Measurements from ENCODE around the gene GPRC5B.

Gene GPRC5B

DNA sequence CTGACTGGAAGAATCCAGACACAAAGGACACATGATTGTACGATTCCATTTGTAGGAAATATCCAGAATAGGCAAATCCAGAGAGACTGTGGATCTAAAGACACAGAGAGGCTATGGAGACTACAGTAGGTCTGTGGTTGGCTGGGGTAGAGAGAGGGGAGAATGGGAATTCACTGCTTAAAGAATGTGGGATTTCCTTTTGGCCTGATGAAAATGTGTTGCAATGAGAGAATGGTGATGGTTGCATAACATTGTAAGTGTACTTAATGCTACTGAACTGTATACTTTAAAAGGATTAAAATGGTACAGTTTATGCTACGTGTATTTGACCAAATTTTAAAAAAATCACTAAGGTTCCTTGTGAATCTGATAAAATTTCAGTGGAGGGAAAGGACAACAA is 62.1 kb downstream of the GPRC5B start:
- H3K36me3 ChIP-seq (ENCODE audit: control insufficient read depth, insufficient read depth, low read length): no peaks in the 10 kb centered on the region
- H3K4me1 ChIP-seq (ENCODE audit: control insufficient read depth, insufficient read depth, low read length, poor library complexity, severe bottlenecking): no peaks in the 10 kb centered on the region
- H3K27me3 ChIP-seq (replicated peaks; ENCODE audit: control insufficient read depth, insufficient read depth, low read length, poor library complexity, severe bottlenecking): no peaks in the 10 kb centered on the region
- DNase-seq: no peak
- no peak overlapping the region for H3K27ac ChIP-seq (ENCODE audit: insufficient read depth, low read length, poor library complexity, severe bottlenecking)
- no peak overlapping the region for H3K4me3 ChIP-seq (ENCODE audit: insufficient read depth, low read depth, low read length, poor library complexity, severe bottlenecking)
- H3K9me3 ChIP-seq (ENCODE audit: control insufficient read depth, low read length): no peaks in the 10 kb centered on the region

DNA sequence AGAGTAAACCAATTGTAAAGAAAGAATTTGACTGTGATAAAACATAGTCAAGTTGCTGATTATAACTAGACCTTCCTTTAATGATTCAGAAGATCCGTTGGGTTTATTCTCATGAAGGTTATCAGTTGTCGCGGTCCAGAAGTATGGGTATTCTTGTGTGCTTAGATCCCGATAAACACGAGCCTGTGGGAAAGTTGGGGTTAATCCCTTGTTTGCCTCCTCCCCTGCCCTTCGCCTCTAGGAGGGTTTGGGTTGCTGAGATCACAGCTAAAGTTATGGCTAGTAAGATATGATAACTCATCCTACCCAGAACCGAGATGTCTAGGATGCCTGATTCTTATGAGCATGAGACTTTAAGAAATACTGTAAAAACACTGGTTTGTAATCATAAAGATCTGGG is 66.8 kb downstream of the GPRC5B start:
- DNase-seq: no peak
- Histone ChIP-seq H3K4me1 (ENCODE audit: control insufficient read depth, insufficient read depth, low read length, poor library complexity, severe bottlenecking) (no peaks in the 10 kb centered on the region), H3K27ac (ENCODE audit: insufficient read depth, low read length, poor library complexity, severe bottlenecking) (no peak overlapping the region), H3K27me3 (replicated peaks; ENCODE audit: control insufficient read depth, insufficient read depth, low read length, poor library complexity, severe bottlenecking) (no peaks in the 10 kb centered on the region), H3K9me3 (ENCODE audit: control insufficient read depth, low read length) (no peaks in the 10 kb centered on the region), H3K36me3 (ENCODE audit: control insufficient read depth, insufficient read depth, low read length) (no peaks in the 10 kb centered on the region), H3K4me3 (ENCODE audit: insufficient read depth, low read depth, low read length, poor library complexity, severe bottlenecking) (no peak overlapping the region)

DNA sequence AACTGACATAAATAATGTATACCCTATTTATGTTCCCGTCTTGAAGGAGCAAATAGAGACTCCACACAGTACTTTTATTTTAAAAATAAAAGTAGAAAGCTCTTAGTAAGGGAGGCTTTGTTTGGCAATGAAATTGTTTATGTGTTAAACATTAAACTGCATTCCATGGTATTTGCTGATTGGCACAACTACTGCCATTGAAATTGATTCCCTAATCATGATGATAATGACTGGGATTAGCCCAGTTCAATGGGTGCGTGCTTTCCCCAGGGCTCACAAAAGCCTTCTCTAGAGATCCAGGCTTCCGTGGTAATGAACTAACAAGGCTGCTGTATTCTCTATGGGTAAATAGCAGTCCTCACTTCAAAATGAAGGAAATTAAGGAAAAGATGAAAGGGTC is 67.5 kb downstream of the GPRC5B start:
- H3K27me3 ChIP-seq (replicated peaks; ENCODE audit: control insufficient read depth, insufficient read depth, low read length, poor library complexity, severe bottlenecking): no peaks in the 10 kb centered on the region
- DNase-seq: no peak
- H3K9me3 ChIP-seq (ENCODE audit: control insufficient read depth, low read length): no peaks in the 10 kb centered on the region
- H3K27ac ChIP-seq (ENCODE audit: insufficient read depth, low read length, poor library complexity, severe bottlenecking): no peak overlapping the region
- no peaks in the 10 kb centered on the region for H3K4me1 ChIP-seq (ENCODE audit: control insufficient read depth, insufficient read depth, low read length, poor library complexity, severe bottlenecking)
- no peaks in the 10 kb centered on the region for H3K36me3 ChIP-seq (ENCODE audit: control insufficient read depth, insufficient read depth, low read length)
- H3K4me3 ChIP-seq (ENCODE audit: insufficient read depth, low read depth, low read length, poor library complexity, severe bottlenecking): no peak overlapping the region

DNA sequence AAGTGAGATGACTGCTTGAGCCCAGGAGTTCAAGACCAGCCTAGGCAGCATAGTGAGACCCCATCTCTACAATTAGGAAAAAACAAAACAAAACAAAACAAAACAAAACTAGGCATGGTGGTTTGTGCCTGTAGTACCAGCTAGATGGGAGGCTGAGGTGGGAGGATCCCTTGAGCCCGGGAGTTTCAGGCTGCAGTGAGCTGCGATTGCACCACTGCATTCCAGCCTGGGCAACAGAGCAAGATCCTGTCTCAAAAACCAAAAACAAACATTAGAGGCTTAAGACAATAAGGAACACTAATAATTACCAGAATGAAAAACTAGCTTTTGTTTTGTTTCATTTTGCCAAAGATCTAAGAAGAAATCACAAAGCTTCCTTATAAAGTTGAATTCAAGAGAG is 69.2 kb downstream of the GPRC5B start:
- H3K27ac ChIP-seq (ENCODE audit: insufficient read depth, low read length, poor library complexity, severe bottlenecking): no peak overlapping the region

DNA sequence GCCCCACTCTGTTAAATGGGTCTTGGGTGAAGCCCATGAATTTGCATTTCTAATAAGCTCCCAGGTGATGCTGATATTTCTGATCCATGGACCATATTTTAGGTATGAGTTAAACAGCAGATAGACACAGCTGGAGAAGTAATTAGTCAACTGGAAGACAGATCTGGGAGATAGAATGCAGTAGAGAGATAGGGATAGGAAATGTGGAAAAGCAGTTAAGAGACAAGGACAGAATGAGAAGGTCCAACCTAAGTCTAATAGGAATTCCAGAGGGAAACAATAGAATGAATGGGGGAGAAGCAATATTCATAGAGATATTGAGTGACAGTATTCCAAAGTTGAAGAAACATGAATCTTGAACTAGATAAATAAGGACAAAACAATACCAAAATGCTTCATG is 71.7 kb downstream of the GPRC5B start:
- no peak for DNase-seq
- Histone ChIP-seq H3K9me3 (ENCODE audit: control insufficient read depth, low read length) (no peaks in the 10 kb centered on the region), H3K4me1 (ENCODE audit: control insufficient read depth, insufficient read depth, low read length, poor library complexity, severe bottlenecking) (no peaks in the 10 kb centered on the region), H3K36me3 (ENCODE audit: control insufficient read depth, insufficient read depth, low read length) (no peaks in the 10 kb centered on the region), H3K27ac (ENCODE audit: insufficient read depth, low read length, poor library complexity, severe bottlenecking) (no peak overlapping the region), H3K27me3 (replicated peaks; ENCODE audit: control insufficient read depth, insufficient read depth, low read length, poor library complexity, severe bottlenecking) (no peaks in the 10 kb centered on the region), H3K4me3 (ENCODE audit: insufficient read depth, low read depth, low read length, poor library complexity, severe bottlenecking) (no peak overlapping the region)

More for the DNA sequence above, 69.2 kb downstream of the GPRC5B start:
- no peaks in the 10 kb centered on the region for H3K36me3 ChIP-seq (ENCODE audit: control insufficient read depth, insufficient read depth, low read length)
- H3K4me3 ChIP-seq (ENCODE audit: insufficient read depth, low read depth, low read length, poor library complexity, severe bottlenecking): no peak overlapping the region
- DNase-seq: no peak
- H3K27me3 ChIP-seq (replicated peaks; ENCODE audit: control insufficient read depth, insufficient read depth, low read length, poor library complexity, severe bottlenecking): no peaks in the 10 kb centered on the region
- H3K9me3 ChIP-seq (ENCODE audit: control insufficient read depth, low read length): no peaks in the 10 kb centered on the region
- H3K4me1 ChIP-seq (ENCODE audit: control insufficient read depth, insufficient read depth, low read length, poor library complexity, severe bottlenecking): no peaks in the 10 kb centered on the region

DNA sequence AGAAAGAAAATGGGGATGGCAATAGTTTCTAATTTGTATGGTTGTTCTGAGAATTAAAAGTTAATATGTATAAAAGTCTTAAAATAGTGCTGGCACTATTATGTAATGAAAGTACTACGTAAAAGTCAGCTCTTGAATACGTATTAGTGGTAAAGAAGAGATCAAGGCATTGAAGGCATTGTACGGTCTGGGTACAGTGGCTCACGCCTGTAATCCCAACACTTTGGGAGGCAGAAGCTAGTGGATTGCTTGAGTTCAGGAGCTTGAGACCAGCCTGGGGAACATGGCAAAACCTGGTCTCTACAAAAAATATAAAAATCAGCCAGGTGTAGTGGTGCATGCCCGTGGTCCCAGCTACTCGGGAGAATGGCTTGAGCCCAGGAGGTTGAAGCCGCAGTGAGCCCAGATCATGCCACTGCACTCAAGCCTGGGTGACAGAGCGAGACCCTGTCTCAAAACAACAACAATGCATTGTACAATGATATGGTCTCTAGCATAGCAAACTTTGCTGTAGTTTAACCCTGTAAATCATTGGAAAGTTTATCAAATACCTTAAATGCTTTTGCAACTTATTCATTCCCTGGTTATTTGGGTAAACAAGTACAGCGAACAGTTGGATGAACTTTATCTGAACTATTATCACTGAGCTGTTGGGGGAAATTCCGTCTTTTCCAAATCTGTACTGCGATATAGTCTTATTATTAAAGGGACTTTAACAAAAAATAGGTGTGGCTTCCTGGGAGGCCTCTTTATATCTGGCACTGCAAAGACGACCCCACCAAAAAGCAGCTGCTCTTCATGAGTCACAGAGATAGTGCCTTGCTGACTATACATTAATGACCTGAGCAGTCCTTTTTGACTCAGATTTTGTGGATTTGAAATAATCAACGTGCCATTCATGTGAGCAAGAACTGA is 73.6 kb downstream of the GPRC5B start:
- Histone ChIP-seq H3K9me3 (ENCODE audit: control insufficient read depth, low read length) (no peaks in the 10 kb centered on the region), H3K36me3 (ENCODE audit: control insufficient read depth, insufficient read depth, low read length) (no peaks in the 10 kb centered on the region), H3K4me1 (ENCODE audit: control insufficient read depth, insufficient read depth, low read length, poor library complexity, severe bottlenecking) (no peaks in the 10 kb centered on the region), H3K4me3 (ENCODE audit: insufficient read depth, low read depth, low read length, poor library complexity, severe bottlenecking) (no peak overlapping the region), H3K27ac (ENCODE audit: insufficient read depth, low read length, poor library complexity, severe bottlenecking) (no peak overlapping the region), H3K27me3 (replicated peaks; ENCODE audit: control insufficient read depth, insufficient read depth, low read length, poor library complexity, severe bottlenecking) (no peaks in the 10 kb centered on the region)
- no peak for DNase-seq

DNA sequence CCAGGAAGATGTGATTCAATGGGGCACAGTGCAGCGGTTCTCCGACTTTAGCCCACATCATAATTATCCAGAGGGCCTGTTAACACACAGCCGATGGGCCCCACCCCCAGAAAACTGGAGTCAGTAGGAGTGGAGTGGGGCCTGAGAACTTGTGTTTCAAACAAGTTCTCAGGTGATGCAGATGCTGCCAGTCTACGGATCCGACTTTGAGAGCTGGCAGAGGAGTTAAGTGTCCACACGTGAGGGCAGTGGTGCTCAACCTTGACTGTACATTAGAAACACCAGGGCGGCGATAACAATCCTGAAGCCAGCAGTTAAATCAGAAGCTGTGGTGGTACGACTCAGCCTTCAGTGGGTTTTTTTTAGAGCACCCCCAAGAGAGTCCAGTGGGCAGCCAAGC is 75.0 kb downstream of the GPRC5B start:
- no peak overlapping the region for H3K4me3 ChIP-seq (ENCODE audit: insufficient read depth, low read depth, low read length, poor library complexity, severe bottlenecking)
- H3K9me3 ChIP-seq (ENCODE audit: control insufficient read depth, low read length): no peaks in the 10 kb centered on the region
- no peak for DNase-seq
- no peak overlapping the region for H3K27ac ChIP-seq (ENCODE audit: insufficient read depth, low read length, poor library complexity, severe bottlenecking)
- no peaks in the 10 kb centered on the region for H3K4me1 ChIP-seq (ENCODE audit: control insufficient read depth, insufficient read depth, low read length, poor library complexity, severe bottlenecking)
- H3K27me3 ChIP-seq (replicated peaks; ENCODE audit: control insufficient read depth, insufficient read depth, low read length, poor library complexity, severe bottlenecking): no peaks in the 10 kb centered on the region
- H3K36me3 ChIP-seq (ENCODE audit: control insufficient read depth, insufficient read depth, low read length): no peaks in the 10 kb centered on the region

DNA sequence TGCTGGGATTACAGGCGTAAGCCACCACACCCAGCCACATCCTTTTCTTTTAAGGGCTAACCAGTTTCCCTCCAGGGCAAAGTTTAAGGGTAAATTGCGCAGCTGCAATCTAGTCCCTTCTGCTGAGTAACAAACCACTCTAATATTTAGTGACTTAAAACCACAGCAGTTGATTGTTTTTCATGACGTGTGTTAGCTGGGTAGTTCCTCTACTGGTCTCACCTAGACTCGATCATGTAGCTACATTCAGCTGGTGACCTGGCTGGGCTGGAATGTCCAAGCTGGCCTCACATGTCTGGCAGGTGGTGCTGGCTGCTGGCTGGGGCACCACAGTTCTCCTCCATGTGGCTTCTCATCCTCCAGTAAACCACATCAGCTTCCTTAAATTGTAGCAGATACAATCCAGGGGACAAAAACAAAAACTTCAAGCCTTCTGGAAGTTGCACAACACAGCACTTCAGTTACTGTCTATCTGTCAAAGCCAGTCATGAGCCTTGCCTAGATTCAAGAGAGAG is 75.5 kb downstream of the GPRC5B start:
- no peak for DNase-seq
- H3K36me3 ChIP-seq (ENCODE audit: control insufficient read depth, insufficient read depth, low read length): no peaks in the 10 kb centered on the region

DNA sequence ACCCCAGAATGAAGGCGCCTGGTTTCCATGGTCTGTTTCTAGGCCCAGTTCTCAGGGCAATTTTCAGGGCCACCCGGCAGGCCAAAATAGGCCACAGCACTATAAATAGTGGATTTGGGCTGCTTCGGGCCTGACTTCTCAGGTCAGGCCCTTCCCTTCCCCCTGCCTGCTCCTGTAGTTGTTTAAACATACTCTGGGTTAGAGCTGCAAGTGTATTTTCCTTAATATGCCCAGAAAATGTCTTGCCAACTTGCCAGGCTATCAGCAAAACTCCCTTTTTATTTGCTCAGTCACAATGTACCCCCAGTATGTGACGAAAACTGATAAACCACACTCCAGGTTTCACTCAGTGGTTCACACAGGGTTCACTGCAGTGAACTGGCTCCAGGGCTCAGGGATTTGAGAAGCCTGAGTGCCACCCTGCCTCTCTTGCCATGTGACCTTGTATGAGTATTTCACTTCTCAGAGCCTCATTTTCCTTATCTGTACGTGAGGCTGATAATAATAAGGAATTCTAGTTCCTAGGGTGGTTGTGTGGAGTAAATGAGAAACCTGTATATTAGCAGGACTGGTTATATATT is 76.5 kb downstream of the GPRC5B start:
- Histone ChIP-seq H3K27me3 (replicated peaks; ENCODE audit: control insufficient read depth, insufficient read depth, low read length, poor library complexity, severe bottlenecking) (no peaks in the 10 kb centered on the region), H3K4me1 (ENCODE audit: control insufficient read depth, insufficient read depth, low read length, poor library complexity, severe bottlenecking) (no peaks in the 10 kb centered on the region), H3K36me3 (ENCODE audit: control insufficient read depth, insufficient read depth, low read length) (no peaks in the 10 kb centered on the region), H3K4me3 (ENCODE audit: insufficient read depth, low read depth, low read length, poor library complexity, severe bottlenecking) (no peak overlapping the region), H3K9me3 (ENCODE audit: control insufficient read depth, low read length) (no peaks in the 10 kb centered on the region), H3K27ac (ENCODE audit: insufficient read depth, low read length, poor library complexity, severe bottlenecking) (no peak overlapping the region)
- no peak for DNase-seq

More for the DNA sequence above, 75.5 kb downstream of the GPRC5B start:
- Histone ChIP-seq H3K9me3 (ENCODE audit: control insufficient read depth, low read length) (no peaks in the 10 kb centered on the region), H3K4me1 (ENCODE audit: control insufficient read depth, insufficient read depth, low read length, poor library complexity, severe bottlenecking) (no peaks in the 10 kb centered on the region), H3K4me3 (ENCODE audit: insufficient read depth, low read depth, low read length, poor library complexity, severe bottlenecking) (no peak overlapping the region), H3K27me3 (replicated peaks; ENCODE audit: control insufficient read depth, insufficient read depth, low read length, poor library complexity, severe bottlenecking) (no peaks in the 10 kb centered on the region), H3K27ac (ENCODE audit: insufficient read depth, low read length, poor library complexity, severe bottlenecking) (no peak overlapping the region)

Data from effector memory CD4-positive, alpha-beta T cell (primary cell).